GM19043 (cell line): ENCODE results near the gene ARF5.
A peak's percentile ranks its signal among the peaks of the same experiment; 100 is the strongest.
"Not testable (repeated sequence)": the region's sequence is repeated elsewhere in the genome, so short reads cannot be mapped to it uniquely, and the experiment has no call there.

ENCODE experiments used
- ATAC-seq: cut with Tn5 transposase; IDR thresholded peaks from one replicate; pipeline ENCODE4 v1.9.1; 2021; ENCODE audit warnings: low read depth; ENCODE audit not compliant: unreplicated experiment

The ARF5 gene

DNA sequence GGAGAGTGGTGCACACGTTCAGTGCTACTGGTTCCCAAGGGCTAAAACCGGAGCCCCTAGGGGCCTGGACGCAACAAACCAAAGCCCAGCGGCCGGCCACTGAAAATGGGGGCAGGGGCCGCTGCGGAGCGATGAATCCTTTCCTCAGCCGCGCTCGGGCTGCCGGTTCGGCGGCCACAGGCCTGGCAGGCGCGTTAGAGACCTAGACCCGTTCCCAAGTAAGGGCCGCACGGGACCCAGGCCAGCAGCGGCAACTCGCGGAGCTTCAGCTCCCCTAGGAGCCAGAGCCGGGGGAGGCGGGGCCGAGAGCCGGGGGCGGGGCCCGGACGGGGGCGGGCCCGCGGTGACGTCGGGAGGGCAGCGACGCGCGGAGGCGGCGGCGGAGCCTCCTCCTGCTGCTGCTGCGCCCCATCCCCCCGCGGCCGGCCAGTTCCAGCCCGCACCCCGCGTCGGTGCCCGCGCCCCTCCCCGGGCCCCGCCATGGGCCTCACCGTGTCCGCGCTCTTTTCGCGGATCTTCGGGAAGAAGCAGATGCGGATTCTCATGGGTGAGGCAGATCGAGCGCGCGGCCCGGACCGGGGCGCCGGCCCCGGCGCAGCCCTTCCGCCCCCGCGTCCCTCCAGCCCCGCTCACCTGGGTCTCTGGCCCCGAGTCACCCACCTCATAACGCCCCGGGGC is at the start of gene ARF5:
ARF5 (plus strand) TSS at position 393 of the 678 bp plus-strand sequence; CDS start at position 481, 88 bp downstream.
- ATAC-seq = peak; percentile 72

DNA sequence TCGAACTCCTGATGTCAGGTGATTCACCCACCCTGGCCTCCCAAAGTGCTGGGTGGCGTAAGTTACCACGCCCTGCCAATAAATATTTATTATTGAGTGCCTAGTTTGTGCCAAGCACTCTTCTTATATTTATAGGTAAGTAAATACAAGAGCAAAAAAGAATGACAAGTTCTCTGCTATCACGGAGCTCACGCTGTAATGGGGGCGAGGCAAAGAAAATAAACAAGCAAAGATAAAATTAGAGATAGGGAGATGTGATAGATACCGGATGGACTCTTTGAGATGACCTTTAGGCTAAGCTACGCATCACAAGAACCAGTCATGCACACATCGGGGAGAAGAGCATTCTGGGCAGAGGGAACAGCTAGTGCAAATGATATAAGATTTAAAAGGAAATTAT is 49.1 kb upstream of the ARF5 start:
- no peak for ATAC-seq

DNA sequence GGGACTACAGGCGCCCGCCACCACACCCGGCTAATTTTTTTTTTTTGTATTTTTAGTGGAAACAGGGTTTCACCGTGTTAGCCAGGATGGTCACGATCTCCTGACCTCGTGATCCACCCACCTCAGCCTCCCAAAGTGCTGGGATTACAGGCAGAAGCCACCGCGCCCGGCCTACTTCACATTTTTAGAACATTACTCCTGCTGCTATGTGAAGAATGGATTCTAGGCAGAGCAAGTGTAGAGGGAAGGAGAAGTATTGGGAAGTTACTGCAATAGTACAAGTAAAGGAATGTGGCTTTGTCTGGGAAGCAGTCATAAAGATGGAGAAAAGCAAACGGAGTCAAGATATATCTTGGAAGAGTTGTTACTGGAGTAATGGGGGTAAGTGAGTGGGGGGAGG is 47.8 kb upstream of the ARF5 start:
- ATAC-seq = not testable (repeated sequence)

DNA sequence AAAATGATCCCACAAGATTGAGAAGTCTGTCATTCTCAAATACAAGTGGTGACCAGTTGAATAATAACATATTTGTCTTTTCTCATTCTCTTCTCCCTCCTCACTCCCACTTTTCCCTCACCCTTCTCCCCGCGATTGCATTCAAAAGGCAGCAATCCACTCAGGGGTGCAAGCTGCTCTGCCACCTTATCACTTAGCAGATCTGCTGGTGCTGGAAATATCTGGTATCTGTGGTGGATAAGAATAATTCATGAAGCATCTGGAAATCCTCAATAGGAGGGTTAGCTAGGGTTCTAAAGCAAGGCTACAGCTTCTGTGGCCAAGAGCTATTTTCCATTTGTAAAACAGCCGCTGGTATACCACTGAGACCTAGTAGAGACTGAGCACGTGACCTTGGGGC is 46.7 kb upstream of the ARF5 start:
- no peak for ATAC-seq

DNA sequence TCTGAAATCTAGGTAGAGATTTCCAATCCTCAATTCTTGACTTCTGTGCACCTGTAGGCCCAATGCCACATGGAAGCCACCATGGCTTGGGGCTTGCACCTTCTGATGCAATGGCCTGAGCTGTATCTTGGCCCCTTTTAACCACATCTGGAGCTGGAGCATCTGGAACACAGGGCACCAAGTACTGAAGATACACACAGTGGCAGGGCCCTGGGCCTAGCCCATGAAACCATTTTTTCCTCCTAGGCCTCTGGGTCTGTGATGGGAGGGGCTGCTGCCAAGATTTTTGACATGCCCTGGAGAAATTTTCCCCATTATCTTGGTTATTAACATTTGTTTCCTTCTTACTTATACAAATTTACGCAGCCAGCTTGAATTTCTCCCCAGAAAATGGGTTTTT is 41.9 kb upstream of the ARF5 start:
- no peak for ATAC-seq

DNA sequence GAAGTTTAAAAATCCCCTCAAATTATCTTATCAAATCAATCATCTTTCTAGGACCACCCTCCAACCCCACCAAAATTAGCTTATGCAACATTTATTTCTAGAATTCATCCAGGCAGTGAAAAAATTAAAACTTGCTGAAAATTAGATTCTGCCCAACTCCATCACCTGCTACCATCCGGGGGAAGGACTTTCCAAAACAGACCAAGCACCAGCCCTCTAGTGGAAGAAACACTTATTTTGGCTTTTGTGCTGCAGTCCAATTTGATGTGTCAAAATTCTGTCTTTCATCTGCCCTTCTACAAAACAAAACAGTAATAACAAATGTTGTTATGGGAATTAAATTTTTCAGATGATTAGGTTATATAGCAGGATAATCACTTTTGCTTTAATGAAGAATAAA is 38.0 kb upstream of the ARF5 start:
- ATAC-seq = no peak

DNA sequence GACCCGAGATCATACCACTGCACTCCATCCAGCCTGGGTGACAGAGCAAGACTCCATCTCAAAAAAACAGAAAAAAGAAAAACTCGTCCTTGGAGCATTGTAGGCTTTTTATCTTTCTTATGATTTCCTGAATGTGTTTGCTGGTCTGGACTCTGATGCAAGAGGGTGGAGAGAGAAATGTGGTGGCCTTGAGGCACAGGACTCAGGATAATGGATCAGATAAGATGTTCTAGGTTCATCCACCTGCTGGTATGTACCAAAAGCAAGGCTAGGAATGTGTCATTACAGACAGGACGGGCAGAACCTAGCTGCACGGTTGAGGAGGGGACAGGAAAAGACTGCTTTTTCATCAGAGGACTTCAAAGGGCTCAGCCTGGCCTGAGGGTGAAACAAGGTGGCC is 36.3 kb upstream of the ARF5 start:
- ATAC-seq = no peak

DNA sequence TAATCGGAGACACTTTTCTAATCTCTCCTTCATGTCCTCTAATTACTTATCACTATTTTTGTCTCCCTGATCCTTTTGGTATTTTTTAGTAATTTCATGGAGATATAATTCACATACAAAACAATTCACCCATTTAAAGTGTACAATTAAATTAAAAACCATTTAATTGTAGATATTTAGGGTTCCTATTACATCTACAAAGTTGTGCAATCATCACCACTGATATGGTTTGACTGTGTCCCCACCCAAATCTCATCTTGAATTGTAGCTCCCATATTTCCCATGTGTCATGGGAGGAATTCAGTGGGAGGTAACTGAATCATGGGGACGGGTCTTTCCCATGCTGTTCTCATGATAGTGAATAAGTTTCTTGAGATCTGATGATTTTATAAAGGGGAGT is 31.8 kb upstream of the ARF5 start:
- ATAC-seq = no peak

DNA sequence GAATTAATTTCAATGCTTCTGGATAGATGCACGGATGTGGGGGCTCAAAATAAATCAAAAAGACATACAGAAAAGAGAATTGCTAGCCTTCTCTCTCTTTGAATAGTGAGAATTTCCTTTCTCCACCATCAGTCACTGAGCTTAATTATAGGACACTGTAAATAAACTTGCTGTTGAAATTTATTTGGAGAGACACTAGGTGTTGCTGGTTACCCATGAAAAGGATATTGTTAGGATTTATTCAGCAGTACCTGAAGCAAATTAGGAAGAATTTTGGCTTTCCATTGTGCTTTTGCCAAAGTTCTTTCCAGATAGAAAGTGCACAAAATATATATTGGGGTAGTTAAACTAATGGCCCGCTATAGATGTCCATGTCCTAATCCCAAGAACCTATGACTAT is 30.4 kb upstream of the ARF5 start:
- ATAC-seq = no peak

DNA sequence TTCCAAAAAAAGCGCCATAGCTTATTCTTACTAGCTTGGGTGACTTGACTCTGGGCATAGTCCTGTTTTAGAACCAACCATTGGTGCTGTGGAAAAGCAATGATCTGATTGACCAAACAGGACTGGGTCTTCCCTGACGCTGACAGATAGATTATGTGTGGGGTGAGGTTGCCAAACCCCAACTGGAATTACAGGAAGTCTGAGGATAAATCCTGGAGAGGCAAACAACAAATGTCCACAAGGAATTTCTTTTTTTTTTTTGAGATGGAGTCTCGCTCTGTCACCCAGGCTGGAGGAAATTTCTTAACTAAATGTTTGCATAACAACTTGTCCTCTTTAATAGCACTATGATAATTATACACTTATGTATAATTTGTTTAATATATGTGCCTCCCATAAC is 22.0 kb upstream of the ARF5 start:
- no peak for ATAC-seq

DNA sequence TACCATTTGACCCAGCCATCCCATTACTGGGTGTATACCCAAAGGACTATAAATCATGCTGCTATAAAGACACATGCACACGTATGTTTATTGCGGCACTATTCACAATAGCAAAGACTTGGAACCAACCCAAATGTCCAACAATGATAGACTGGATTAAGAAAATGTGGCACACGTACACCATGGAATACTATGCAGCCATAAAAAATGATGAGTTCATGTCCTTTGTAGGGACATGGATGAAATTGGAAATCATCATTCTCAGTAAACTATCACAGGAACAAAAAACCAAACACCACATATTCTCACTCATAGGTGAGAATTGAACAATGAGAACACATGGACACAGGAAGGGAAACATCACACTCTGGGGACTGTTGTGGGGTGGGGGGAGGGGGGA is 20.2 kb upstream of the ARF5 start:
- ATAC-seq = not testable (repeated sequence)

DNA sequence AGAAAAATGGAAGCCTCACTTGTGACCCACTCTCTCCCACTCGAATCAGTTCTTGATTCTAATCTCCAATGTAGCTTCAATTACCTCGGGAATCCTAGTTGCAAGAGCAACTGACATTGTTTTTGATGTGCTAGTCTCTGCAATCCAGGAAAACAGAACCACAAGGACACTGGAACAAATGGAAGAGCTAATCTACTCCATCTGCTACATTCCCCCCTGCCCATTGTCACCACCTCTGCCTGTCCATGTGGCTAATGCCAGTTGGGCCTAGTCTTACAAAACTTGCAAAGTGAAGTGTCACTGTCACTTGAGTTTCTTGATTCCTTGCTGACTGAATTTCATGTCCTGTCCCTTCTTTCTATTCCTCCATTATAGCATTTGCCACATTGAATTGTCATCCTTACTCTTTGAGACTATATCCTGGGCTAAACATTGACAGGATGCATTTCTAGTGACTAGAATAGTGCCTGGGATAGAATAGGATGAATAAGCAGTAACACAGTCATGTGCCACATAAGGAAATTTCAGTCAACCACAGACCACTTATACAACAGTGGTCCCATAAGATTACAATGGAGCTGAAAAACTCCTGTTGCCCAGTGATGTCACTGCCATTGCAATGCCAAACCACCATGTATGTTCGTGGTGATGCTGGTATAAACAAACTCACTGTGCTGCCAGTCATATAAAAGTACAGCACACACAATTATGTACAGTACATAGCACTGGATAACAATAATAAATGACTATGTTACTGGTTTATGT is 16.3 kb upstream of the ARF5 start:
- ATAC-seq = no peak

DNA sequence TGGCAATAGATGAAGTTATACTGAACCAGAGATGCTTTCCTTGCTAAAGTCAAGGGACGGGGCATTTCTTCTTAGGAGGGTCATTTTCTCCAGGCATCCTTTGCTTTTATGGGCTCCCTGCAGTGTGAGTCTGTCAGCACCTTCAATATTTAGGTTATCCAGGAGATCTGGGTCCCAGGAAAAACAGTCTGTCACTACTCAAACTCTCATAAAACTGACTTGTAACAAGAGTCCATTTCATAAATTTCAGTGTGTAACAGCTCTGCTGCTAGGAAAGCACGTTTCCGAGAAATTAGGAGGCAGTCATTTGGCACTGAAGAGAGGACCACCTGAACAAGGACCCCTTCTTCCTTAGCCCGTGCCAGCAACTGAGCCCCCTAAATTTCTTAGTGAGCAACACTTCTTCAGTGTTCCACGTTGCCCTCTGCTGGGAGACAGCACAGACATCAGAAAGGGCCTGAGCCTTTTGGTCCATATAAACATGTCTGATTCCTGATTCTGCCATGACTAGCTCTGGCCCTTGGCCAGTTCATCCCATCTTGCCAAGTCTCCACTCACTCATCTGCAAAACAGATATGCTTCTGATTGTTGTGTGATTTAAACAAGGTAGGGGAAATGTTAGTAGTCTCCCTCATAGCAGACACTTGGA is 10.1 kb upstream of the ARF5 start:
- no peak for ATAC-seq

DNA sequence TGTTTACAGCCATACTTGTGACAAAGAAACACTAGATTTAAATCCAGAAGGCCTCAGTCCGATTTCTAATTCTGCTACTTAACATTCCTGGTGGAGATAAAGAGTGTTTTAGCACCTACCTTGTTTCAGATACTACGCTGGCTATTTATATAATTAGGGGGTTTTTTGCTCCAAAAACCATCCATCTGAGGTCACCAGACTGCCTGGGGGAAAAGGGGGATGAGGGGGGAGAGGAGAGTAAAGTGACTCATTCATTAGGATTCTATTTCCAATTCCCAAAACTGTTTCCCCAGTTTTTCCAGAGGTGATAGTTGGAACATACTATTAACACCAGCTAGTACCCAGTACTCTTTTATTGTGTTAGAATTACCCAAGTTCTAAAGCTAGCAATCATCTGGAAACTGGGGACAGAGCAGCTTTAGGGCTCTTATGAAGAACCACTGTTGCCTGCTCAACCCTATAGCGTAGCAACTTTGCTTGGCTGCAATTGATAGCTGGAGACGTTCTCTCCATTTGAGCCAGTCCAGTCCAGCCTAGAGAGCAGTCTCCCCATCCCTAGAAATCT is 9.4 kb upstream of the ARF5 start:
- ATAC-seq = no peak

DNA sequence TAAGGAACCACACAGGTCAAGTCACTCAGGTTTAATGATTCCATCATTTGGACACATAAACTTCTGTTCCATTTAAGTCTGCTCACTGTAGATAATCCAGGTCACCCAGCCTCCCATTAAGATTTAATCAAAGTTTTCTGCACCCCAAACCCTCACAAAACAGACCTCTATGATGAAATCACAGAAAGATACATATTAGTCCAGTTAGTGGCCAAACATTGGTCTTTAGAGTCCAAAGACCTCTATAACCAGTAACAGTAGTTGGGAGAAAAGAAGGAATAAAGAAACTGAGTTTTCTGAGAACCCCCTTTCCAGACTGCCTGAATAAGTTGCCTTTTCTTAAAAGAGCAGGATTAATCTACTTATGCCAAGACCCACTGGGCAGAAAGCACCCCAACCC is 7.6 kb upstream of the ARF5 start:
- no peak for ATAC-seq

DNA sequence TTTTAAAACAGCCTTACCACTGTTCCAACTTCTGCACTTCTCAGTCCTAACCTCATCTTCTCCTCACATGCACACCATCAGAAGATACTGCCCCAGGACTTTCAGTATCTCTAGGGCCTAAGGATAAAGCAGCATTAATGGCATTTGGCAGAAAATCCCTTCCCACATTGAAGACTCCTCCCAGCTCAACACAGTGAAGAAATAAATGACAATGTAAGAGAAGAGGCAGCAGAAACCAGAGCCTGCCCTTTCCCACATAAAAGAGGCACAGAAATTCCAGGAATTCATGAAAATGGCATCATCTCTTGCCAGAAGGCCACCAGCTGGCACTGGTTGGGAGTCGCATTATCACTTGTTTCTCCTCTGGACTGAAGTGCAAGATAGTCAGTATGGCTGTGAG is 6.5 kb upstream of the ARF5 start:
- no peak for ATAC-seq

DNA sequence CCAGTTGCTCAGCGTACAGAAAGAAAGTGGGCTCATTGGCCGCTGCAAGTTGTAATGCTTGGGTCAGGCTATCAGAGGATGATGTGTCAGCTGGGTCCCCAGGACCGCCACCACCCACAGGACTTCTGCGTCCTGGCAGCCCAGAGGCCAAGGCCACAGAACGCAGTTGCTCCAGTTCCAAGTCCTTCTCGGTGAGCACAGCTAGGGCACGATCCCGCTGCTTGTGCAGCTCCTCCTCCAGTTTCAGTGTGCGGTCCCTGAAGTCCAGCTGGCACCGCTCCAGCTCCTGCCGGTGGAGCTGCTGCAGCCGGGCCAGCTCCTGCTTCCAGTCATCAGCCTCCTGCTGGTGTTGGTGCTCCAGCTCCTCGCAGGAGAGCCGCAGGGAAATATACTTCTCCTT is 5.8 kb upstream of the ARF5 start:
- ATAC-seq = no peak

DNA sequence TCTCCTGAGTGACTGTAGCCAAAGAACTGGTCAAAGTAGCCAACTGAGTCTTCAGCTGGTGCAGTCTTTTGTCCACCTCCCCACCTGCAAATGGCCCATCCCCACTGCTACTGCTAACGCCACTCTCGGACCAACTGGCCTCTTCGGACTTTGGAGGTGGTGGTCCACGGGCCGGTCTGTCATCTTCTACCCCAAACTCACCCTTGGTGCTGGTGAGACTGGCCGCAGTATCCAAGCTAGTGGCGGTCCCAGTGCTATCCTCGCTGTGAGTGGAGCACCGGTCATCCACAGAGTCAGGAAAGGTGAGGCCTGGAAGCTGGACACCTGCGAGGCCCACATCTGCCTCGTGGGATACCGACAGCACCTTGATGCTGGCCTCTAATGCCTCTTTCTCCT is 3.6 kb upstream of the ARF5 start:
- ATAC-seq = no peak

DNA sequence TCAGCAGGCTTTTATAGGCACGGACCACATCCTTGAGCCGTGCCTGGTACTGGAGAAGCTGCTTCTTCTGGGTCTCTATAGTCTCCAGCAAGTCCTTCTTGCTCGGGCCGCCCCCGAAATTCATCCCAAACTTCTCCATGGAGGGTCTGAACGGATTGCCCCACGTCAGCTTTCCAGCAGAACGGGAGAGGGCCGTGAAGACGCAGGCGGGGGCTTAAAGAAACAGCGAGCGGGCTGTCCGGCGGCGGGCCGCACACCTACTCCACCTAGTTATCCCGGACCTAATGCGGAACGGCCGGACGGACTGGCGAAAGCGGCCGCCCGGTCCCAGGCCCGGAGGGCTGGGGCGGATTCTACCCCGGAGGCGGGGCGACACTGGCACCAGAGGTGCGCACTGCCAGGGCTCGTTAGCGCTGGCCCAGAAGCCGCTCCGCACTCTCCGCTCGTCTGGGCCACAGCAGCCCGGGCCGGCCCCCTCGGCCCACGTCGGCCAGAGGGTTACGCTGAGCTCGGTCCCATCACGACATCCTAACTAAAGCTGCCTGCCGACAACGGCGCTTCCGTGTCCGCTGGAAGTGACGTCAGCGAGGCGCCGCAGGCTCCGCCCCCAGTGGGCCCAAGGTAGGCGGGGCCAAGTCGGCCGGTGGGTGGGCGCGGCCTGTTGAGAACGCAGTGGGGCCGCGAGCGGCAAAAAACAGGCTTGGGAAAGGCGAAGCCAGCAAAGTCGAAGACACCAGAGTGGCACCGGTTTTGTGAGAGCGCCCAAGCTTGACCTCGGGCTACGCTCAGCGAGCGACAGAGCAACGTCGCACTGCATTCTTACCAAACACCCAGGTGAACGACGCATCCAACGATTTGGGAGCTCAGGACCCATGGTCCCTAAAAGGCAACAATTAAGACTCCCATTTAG is 2.9 kb upstream of the ARF5 start, which contains the start of gene GCC1:
GCC1 (minus strand) TSS at position 553 of the 910 bp plus-strand sequence; CDS start at position 139, 414 bp downstream.
- peak; percentile 77 for ATAC-seq

DNA sequence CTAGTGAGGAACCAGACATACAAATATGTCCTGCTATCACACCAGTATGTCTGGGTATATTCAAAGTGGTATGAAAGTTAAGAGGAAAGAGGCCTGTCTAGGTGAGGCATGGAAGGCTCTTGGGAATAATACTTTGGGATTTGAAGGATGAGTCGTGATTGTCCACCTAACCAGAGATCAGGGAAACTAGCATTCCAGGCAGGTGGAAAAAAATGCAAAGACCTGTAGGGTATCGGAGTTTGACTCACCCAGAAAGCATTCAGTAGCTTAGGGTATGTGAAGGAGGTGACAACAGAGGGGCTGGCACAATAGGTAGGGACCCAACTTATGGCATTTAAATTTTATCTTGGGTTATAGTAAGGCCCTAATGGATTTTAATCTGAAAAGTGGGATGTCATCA is 1.9 kb upstream of the ARF5 start:
- ATAC-seq = no peak
